Measurements from ENCODE around the gene NHEJ1.

GRCh38 chr2:219122202-219122980 lies 38.2 kb downstream of the NHEJ1 start:
- TF ChIP-seq POLR2AphosphoS5 (IDR thresholded peaks at IDR 0.05; ENCODE audit: low read depth, low read length) (no peak), REST (IDR thresholded peaks at IDR 0.05; ENCODE audit: insufficient read depth in 1 of 2, low read depth in 2 of 2, low read length in 2 of 2) (no peak)
